ENCODE results near the gene RAB20.
"Not testable (repeated sequence)": the region's sequence is repeated elsewhere in the genome, so short reads cannot be mapped to it uniquely, and the experiment has no call there.

RAB20 gene

DNA sequence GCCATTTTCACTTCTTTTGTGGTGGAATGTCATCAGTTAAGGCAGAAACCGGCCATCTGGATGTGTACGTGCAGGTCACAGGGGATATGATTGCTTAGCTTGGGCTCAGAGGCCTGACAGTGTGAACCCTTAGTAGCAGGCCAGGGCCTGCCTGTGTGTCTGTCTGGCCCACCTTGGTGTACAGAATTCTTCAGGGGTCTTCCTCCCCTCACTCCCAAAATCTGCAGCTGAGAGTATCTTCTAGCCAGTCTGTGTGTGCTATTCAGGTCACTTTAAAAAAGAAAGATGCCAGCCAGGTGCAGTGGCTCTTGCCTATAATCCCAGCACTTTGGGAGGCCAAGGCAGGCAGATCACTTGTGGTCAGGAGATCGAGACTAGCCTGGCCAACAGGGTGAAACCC is 74.6 kb downstream of the RAB20 start:
- DNase-seq = not testable (repeated sequence)

DNA sequence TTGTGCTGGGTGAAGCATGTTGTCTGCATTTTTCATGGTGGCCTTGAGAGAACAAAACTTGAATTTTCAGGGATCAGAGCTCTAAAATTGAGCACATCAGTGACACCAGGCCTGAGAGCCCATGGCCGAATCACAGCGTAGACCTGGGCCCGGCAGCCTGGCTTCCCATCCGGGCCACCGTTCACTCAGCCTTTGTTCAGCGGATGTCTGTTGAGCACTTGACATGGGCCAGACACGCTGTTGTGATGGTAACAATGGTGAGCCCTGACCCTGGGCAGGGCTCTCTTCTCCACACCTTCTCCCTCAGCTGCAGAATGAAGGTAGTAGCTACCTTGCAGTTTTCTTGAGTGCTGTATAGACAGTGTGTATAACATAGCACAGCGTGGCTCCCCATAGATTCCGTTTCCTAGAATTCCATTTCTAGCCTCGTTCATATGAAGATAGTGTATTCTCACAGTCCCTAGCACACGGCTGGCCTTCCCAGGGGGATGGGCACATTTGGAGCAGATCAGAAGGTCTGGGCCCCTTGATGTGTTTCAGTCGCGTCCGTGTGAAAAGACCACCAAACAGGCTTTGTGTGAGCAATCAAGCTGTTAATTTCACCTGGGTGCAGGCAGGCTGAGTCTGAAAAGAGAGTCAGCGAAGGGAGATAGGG is 75.3 kb downstream of the RAB20 start:
- DNase-seq = no peak

DNA sequence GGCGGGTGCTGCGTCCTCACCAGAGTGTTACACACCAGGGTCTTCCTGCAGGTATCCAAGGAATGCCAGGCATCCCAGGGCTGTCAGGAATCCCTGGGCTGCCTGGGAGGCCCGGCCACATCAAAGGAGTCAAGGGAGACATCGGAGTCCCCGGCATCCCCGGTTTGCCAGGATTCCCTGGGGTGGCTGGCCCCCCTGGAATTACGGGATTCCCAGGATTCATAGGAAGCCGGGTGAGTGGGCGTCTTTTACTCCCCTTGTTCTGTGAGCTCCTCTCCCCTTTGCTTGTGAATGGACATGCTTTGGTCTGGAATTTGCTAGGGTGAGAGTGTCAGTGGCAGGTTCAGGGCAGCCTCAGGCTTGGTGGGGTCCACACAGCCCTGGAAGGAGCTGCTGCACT is 75.9 kb downstream of the RAB20 start:
- DNase-seq = no peak

DNA sequence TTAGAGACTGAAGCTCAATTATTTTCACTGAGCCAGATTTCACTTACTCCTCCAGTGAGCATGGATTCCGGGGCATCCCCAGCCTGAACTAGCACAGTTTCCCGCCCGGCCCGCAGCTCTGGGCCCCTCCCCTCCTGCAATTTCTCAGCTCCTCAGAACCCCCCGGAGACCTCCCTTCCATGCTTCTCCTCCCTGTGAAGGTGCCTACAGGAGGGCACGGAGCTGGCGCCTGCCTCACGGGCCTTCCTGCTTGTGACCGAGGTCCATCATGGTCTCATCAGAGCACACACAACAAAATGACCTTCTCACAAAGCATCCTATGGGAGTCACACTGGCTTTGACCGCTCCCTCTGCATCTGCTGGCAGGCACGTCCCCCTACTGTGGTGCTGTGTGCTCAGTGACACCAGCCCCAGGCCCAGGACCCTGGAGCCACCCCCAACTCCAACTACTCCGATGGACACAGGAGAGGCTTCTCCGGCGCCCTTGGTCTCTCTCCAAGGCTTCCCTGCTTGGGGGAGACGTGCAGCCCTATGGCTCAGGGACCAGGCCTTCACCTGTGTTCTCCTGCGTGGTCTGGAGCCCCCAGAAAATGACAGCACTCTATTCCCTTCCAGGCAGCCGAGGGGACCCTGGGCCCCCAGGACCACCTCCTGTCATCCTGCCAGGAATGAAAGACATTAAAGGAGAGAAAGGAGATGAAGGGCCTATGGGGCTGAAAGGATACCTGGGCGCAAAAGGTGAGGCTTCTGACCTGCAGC is 77.1 kb downstream of the RAB20 start:
- DNase-seq = no peak

DNA sequence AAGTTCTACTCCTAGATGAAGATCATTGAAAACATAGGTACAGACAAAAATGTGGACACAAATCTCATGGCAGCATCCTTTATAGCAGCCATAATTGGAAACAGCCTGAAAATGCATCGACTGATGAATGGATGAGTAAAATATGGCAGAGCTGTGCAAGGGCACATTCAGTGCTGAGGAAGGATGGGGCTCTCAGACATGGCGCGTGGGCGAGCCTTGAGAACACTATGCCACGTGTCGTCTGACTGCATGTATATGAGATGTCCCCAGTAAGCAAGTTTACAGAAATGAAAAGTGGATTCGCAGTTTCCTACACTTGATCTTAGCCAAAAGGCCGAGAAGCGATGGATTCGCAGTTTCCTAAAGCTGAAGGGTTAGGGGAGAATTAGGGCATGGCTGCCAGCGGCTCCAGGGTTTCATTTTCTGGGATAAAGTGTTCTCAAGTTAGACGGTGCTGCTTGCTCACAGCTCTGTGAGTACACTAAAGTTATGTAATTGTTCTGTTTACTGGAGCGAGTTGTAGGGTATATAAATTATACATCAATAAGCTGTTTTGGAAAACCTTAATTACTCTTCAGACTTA is 78.0 kb downstream of the RAB20 start:
- peak in 1 of 2 donors; percentile 63 for DNase-seq

DNA sequence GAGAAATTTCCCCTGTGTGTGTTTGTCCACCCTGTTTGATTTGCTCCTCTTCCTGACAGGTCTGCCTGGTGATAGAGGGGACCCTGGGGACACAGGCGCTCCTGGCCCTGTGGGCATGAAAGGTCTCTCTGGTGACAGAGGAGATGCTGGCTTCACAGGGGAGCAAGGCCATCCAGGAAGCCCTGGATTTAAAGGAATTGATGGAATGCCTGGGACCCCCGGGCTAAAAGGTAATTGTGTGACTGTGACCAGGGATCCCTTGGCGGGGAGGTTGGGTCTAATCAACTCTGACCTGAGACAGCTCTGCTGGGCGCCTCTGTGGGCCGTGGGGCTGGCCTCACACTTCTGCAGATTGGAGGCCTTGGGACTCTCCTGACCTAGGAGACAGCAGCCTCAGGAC is 81.4 kb downstream of the RAB20 start:
- DNase-seq = no peak

DNA sequence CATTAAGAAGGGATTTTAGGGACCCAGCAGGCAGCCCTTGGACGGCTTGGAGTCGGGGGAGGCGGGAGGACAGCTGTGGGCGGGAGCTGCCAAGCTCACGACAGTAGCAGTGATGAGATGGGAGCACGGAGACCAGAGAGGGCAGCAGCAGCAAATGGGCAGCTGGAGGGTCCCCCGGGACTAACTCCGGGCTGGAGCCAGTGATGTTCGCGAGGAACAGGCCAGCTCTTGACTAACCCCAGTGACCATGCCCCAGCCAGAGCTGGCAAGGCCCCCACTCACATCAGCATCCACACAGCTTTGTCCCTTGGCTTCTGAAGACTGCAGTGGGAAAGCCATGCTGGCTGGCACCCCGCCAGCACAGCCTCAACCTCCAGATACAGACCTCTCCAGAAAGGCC is 81.9 kb downstream of the RAB20 start:
- DNase-seq = no peak

DNA sequence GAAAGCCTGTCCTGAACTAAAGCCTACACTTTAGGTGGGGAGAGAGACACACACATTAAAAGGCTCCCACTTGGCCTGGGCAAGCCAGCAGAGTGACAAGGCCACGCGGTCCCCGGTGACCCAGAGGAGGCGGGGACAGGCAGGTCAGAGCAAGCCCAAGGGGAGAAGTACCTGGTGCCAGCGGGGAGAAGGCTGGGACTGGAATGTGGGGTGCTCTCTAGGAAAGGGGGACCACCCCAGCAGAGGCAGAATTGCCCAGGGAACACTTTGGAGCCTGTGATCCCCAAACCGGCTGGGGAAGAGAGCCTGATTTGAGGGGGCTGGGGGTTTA is 82.3 kb downstream of the RAB20 start:
- DNase-seq = no peak

DNA sequence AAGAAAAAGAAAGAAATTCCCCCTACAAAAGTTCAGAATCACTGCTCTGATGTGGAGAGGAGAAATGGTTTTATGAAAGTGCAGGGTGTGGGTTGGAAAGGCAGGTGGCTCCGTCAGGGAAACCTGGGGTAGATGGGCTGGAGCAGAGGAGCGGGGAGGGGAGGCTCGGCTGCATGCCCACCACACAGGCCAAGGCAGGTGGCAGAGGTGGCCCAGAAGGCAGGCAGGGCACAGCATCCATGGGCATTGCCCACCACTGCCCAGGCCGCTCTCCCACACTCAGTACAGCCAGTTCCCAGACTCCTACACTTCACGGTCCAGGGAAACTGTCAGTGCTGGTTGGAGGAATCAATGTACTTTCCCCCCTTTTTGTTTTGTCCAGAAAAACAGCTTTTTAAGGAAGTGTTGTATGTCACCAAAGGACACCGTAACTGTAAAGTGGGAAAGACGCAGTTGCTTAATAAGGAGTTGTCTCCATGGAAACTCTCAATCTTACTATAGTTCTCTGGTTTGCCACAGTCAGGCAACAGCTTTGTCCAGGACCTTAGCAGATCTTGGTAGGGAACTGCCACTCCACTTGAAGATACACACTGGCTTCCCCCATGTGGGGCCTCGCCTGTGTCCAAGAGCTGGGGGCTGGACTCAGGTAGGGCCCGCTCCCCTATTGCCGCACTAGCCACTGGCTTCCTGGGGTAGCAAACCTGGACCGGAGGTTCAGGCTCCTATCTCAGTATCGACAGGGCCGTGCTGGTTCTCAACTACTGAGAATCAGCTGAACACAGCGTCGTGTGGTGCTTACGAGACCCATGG is 82.9 kb downstream of the RAB20 start:
- peak; percentile 56 to 66 for DNase-seq

DNA sequence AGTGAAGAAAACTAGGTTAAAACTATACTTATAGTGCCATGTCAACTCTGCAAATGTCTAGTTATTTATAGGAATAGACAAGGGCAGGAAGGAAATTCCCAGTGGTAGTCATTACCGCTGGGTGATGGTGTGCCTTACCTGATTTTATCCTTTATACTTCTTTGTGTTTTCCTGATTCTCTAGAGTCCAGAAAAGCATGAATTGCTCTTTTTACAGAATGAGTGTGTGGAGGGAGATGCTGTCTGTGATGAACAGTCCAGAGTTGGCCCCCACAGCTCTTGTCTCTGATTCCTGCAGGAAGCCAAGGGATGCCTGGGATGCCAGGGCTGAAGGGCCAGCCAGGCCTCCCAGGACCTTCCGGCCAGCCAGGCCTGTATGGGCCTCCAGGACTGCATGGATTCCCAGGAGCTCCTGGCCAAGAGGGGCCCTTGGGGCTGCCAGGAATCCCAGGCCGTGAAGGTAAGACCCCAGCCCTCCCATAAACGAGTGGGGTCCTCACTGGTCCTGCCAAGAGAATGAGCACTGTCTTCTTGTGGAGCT is 83.7 kb downstream of the RAB20 start:
- DNase-seq = no peak

DNA sequence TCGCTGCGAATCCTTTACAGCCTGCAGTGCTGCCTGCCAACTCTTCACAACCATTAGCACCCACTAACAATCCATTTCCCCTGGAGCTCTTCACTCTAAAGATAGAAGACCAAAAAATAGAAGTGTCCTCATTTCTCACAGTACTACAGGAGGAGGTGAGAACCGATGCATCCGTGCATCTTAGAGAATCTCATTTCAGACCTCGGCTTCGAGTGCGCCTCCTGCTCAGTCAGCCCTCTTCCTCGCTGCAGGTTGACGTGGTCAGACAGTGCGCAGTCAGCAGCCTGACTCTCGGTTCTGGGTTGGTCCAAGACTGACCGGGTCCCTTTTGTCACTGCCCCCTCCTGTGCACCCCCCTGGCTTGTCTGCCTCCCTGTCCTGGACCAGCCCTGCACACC is 85.3 kb downstream of the RAB20 start:
- no peak for DNase-seq

DNA sequence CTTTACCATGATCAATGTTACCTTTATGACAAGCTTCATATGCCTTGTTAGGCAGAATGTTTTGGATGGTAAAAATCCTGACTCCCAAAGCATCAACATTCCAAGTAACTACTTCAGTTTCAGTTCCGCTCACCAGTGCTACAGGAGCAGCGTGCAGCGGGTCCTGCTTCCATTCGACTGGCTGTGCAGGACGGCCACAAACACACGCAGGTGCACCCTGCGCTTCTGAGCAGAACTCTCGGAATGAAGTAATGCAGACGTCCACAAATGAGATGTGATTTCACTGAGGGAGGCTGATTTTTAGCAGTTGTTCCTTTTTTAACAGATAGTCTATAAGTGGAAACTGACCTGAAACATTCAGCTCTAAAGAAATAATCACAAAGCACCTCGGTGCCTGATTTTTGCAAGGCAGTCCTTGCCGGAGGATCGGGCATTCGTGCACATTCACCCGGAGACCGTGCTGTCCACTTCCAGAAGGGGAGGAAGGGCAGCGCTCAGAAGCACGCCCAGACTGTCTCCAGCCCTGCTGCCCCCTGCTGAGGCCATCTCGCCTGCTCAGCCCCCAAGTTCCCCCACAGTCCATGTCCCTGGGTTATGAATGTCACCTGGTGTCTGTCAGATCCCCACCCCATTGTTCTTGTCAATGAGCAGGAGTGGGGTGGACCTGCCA is 85.8 kb downstream of the RAB20 start:
- DNase-seq = no peak

DNA sequence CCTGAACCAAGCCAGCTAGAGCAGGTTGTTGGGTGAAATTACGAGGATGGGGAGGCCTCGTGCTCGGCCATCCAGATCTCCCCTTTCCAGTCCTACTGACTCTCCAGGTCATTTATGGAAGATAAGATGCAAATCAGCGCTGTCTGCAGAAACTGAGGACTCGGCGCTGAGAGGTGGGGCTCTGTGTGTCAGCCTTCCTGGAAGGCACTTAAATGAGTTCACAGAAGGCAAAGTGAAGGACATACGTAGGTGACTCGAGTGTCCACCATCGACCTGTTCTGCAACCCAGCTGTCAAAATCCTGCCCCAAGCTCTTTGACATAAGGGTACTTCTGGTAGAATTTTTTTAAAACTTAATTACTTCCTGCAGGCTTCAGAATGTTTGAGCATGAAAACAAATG is 86.4 kb downstream of the RAB20 start:
- DNase-seq = no peak

DNA sequence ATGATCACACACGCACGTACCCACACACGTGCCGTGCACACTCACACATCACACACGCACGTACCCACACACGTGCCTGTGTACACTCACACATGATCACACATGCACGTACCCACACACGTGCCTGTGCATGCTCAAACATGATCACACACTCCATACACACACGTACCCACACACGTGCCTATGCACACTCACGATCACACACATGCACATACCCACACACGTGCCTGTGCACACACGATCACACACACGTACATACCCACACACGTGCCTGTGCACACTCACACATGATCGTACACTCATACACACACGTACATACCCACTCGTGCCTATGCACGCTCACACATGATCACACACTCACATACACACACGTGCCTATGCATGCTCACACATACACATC is 86.8 kb downstream of the RAB20 start:
- no peak for DNase-seq

All from inflammatory macrophage (primary cell).